Immature natural killer cell (primary cell): ENCODE measurements around the gene HES7. TPM values are rescaled to one million over a fixed set of nuclear protein-coding genes. Genes with fewer than 3 reads are reported as not detected.

Experiments used
- DNase-seq, 3 donors: peaks; one replicate each; pipeline ENCODE4 v3.0.0; 2022; ENCODE audit warnings: mixed read lengths in 1 of 3
- H3K27ac Mint-ChIP-seq, 6 donors: one replicate each; pipeline ENCODE4 v1.8.0; 2020; ENCODE audit warnings: mixed read lengths in 6 of 6, mild to moderate bottlenecking in 5 of 6, inconsistent platforms in 4 of 6, moderate library complexity in 3 of 6
- H3K27me3 Mint-ChIP-seq, 3 donors: one replicate each; pipeline ENCODE4 v1.8.0; 2020 to 2021; ENCODE audit warnings: low read depth in 3 of 3, mild to moderate bottlenecking in 3 of 3, mixed read lengths in 3 of 3, moderate library complexity in 3 of 3, inconsistent platforms in 1 of 3
- H3K36me3 Mint-ChIP-seq, 3 donors: one replicate each; pipeline ENCODE4 v1.8.0; 2020; ENCODE audit warnings: mixed read lengths in 3 of 3, inconsistent platforms in 2 of 3, mild to moderate bottlenecking in 2 of 3
- H3K4me1 Mint-ChIP-seq, 2 donors: one replicate each; pipeline ENCODE4 v1.8.0; 2020; ENCODE audit warnings: inconsistent platforms in 2 of 2, mild to moderate bottlenecking in 2 of 2, mixed read lengths in 2 of 2, moderate library complexity in 1 of 2
- H3K4me3 Mint-ChIP-seq, 5 donors: one replicate each; pipeline ENCODE4 v1.8.0; 2020; ENCODE audit warnings: mild to moderate bottlenecking in 5 of 5, mixed read lengths in 5 of 5, inconsistent platforms in 3 of 5, moderate library complexity in 3 of 5
- H3K9me3 Mint-ChIP-seq, 6 donors: one replicate each; pipeline ENCODE4 v1.8.0; 2020; ENCODE audit warnings: mild to moderate bottlenecking in 6 of 6, mixed read lengths in 6 of 6, inconsistent platforms in 4 of 6, moderate library complexity in 3 of 6
- polyA plus RNA-seq, 3 donors: library from polyadenylated mRNA; unstranded; fragments of 300-500 nt; fragmentation: Illumina TruSeq; gene quantifications; one replicate each; pipeline ENCODE4 v1.2.3, GENCODE V29; 2021

Gene HES7
- polyA plus RNA-seq, 3 donors from 2014 or later = not detected

GRCh38 chr17:8120520-8121406, 3.1 kb downstream of the HES7 start:
- H3K36me3 Mint-ChIP-seq = peaks cover 0 to 3% (median 0%) of the 10 kb centered on the region in 3 donors
- peaks cover 70 to 78% of the 10 kb centered on the region in 2 donors for H3K4me1 Mint-ChIP-seq
- peaks cover 0 to 8% (median 0%) of the 10 kb centered on the region in 6 donors for H3K9me3 Mint-ChIP-seq
- peak overlapping the region; percentile 95 to 99 (median 97) for H3K4me3 Mint-ChIP-seq
- DNase-seq = no peak
- peak overlapping the region; percentile 78 to 99 (median 88) for H3K27ac Mint-ChIP-seq
- peaks cover 55 to 75% (median 69%) of the 10 kb centered on the region in 3 donors for H3K27me3 Mint-ChIP-seq

DNA sequence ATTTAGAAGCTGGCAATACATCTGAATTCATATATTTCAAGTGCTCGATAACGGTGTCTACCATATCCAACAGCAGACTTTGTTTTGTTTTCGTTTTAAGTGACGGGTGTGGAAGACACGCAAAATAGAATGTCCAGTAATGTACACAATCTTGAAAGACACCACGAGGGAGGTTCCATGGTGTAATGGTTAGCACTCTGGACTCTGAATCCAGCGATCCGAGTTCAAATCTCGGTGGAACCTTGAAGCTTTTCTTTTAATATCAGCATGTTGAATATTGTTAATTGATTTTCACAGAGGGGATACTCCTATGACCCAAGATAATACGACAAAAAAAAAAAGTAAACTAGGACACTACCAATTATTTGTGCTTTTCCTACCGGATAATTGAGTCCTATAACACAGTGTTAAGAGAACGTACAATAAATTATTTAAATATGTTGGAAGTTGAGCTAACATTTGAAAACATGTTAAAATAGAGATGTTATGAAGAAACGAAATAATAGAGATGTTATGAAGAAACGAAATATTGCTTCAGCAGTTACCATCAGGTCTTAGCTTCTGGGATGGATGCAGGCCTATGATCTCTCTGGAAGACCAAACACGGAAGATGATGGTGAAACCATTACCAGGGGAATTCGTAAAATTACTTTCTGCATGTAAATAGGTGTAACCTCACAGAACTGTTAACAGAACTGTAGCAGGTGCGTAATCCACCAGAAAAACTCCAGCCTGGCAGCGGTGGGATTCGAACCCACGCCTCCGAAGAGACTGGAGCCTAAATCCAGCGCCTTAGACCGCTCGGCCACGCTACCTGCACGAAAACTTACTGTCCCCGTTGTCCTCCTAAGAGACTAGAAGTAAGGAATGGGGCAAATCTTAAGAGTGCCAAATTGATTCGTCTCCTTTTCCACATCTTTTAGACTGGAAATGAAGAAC, 4.1 kb downstream of the HES7 start:
- Mint-ChIP-seq H3K4me1 (peaks cover 62 to 69% of the 10 kb centered on the region in 2 donors), H3K9me3 (peaks cover 0 to 8% (median 0%) of the 10 kb centered on the region in 6 donors), H3K4me3 (peak overlapping the region; percentile 95 to 99 (median 97)), H3K27ac (peak overlapping the region; percentile 78 to 99 (median 88)), H3K36me3 (peaks cover 0 to 4% (median 3%) of the 10 kb centered on the region in 3 donors), H3K27me3 (peaks cover 47 to 68% (median 62%) of the 10 kb centered on the region in 3 donors)
- peak; percentile 93 to 95 (median 94) for DNase-seq

DNA sequence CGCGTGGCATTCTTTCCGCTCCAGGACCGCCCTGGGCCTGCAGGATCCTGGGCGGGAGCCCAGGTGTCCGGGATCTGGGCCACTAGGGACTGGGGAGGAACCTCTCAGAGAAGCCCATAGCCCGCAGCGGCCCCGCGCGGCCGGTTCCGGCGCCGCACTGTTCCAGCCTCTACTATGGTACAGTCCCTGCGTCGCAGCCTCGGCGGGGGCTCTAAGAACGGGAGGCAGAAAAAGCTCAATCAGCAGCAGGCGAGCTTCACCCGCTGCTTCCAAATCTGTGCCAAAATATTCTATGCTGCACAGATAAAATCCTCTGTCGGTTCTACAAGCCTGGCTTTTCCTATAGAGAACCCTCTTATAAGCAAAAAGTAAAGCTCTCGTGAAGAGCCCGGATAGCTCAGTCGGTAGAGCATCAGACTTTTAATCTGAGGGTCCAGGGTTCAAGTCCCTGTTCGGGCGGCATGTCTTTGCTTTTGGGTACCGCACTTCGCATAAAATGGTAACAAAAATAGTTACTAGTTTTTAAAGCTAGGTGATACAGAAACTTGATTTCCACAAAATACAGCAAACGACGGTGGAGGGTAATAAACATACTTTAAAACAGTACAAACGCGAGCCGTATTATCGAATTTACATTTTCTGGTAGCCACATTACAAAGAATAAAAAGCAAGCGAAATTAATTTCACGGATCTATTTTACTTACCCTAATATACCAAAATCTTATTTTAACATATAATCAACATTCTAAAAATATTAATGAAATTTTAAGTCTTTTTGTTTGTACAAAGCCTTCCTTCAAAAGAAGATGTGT, 4.9 kb downstream of the HES7 start:
- peak overlapping the region; percentile 92 to 99 (median 96) for H3K27ac Mint-ChIP-seq
- H3K4me3 Mint-ChIP-seq = peak overlapping the region; percentile 95 to 99 (median 97)
- DNase-seq = peak; percentile 87 to 90 (median 88)
- peaks cover 0 to 4% (median 3%) of the 10 kb centered on the region in 3 donors for H3K36me3 Mint-ChIP-seq
- H3K9me3 Mint-ChIP-seq = peaks cover 0 to 6% (median 0%) of the 10 kb centered on the region in 6 donors
- H3K4me1 Mint-ChIP-seq = peaks cover 53 to 60% of the 10 kb centered on the region in 2 donors
- H3K27me3 Mint-ChIP-seq = peaks cover 44 to 61% (median 60%) of the 10 kb centered on the region in 3 donors

DNA sequence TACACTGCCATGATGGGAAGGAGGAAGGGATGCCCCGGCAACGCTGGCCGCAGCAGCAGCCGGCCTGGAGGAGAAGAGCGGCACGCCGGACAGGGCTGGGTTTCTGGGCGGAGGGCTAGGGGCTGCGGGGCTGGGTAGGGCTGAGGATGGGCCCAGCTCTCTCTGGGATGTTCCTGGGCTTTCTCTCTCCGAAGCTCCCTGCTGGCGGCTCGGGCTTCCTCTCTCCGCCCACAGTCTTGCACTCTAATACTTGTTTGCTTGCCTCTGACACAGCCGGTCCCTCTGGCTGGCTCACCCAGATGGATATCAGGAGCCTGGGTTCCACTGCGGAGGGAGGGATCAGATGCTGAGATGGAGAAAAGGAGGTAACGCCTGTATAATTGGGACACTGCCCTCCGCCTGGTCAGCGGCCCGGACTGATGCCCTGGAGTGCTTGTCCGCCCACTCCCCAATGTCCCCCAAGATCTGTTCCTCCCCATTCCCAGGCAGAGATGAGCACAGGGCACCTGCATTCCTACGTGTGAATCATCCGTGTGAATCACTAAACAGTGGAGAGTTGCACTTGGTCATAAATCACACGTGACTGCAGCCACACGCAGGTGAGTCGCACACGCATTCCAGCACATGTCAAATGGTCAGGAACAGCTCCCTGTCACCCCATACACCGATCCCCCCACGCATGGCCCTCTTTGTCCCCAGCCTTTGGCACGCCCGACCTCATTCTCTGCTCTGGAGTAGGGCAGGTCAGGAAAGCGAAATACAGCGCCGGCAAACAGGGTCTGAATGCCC, 5.7 kb downstream of the HES7 start, which contains the start of gene ALOXE3:
TSS of gene ALOXE3 (minus strand) at position 535 of the 789 bp plus-strand sequence. CDS start at position 11, 524 bp downstream.
- Mint-ChIP-seq H3K27ac (peak within 1 kb of the TSS; percentile 92 to 99 (median 96)), H3K4me1 (peaks cover 46 to 52% of the 10 kb centered on the region in 2 donors), H3K36me3 (peaks cover 0 to 4% (median 3%) of the 10 kb centered on the region in 3 donors), H3K27me3 (peaks cover 38 to 59% (median 58%) of the 10 kb centered on the region in 3 donors), H3K4me3 (peak within 1 kb of the TSS; percentile 95 to 99 (median 97)), H3K9me3 (peaks cover 0 to 6% (median 0%) of the 10 kb centered on the region in 6 donors)
- DNase-seq = peak in 2 of 3 donors; percentile 7 to 45

DNA sequence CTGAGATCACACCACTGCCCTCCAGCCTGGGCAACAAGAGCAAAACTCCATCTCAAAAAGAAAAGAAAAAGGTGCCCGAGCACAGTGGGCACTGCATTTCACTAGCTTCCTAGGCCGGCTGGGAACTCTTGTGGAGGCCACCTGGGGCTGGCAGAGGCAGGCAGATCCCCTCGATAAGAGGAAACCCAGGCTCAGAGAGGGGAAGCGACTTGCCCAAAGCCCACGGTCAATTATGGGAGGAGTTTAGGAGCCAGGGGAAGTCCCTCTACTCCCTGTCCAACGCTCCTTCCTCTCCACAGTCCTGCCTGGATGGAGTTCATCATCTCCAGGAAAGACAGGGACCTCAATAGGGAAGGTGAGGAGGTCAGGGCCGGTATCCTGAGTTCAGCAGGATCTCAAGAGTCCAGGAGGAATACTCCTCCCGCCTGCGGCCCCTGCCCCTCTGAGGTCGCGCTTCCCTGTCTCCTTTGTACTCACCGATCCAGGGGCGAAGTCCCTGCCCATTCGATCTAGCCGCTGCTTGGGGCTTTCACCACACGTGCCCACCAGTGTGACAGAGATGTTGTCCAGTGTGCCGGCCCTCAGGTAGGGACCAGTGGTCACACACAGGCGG, 6.4 kb downstream of the HES7 start:
- H3K27ac Mint-ChIP-seq = peak overlapping the region in 1 of 6 donors; percentile 96
- peaks cover 36 to 59% (median 53%) of the 10 kb centered on the region in 3 donors for H3K27me3 Mint-ChIP-seq
- DNase-seq = peak in 1 of 3 donors; percentile 5
- H3K4me3 Mint-ChIP-seq = peak overlapping the region; percentile 95 to 99 (median 97)
- H3K36me3 Mint-ChIP-seq = peaks cover 0 to 4% (median 3%) of the 10 kb centered on the region in 3 donors
- H3K4me1 Mint-ChIP-seq = peaks cover 39 to 45% of the 10 kb centered on the region in 2 donors
- peaks cover 0 to 6% (median 0%) of the 10 kb centered on the region in 6 donors for H3K9me3 Mint-ChIP-seq

GRCh38 chr17:8116776-8117175, 7.1 kb downstream of the HES7 start:
- H3K27me3 Mint-ChIP-seq = peaks cover 36 to 59% (median 49%) of the 10 kb centered on the region in 3 donors
- no peak overlapping the region for H3K27ac Mint-ChIP-seq
- no peak for DNase-seq
- peaks cover 0 to 4% (median 3%) of the 10 kb centered on the region in 3 donors for H3K36me3 Mint-ChIP-seq
- H3K9me3 Mint-ChIP-seq = peaks cover 0 to 6% (median 0%) of the 10 kb centered on the region in 6 donors
- peak overlapping the region in 2 of 5 donors; percentile 14 to 97 for H3K4me3 Mint-ChIP-seq
- peaks cover 37 to 42% of the 10 kb centered on the region in 2 donors for H3K4me1 Mint-ChIP-seq

- H3K27me3 Mint-ChIP-seq = peaks cover 10 to 38% (median 14%) of the 10 kb centered on the region in 3 donors
- peaks cover 0 to 4% (median 0%) of the 10 kb centered on the region in 3 donors for H3K36me3 Mint-ChIP-seq
- no peaks in the 10 kb centered on the region for H3K9me3 Mint-ChIP-seq
- H3K4me3 Mint-ChIP-seq = peak overlapping the region in 2 of 5 donors; percentile 24 to 33
- H3K27ac Mint-ChIP-seq = no peak overlapping the region
- H3K4me1 Mint-ChIP-seq = peaks cover 1 to 8% of the 10 kb centered on the region in 2 donors
- no peak for DNase-seq
Observed at GRCh38 chr17:8110907-8111306, 13.0 kb downstream of the HES7 start.

GRCh38 chr17:8110456-8110804, 13.5 kb downstream of the HES7 start:
- no peak overlapping the region for H3K27ac Mint-ChIP-seq
- H3K36me3 Mint-ChIP-seq = peaks cover 0 to 4% (median 0%) of the 10 kb centered on the region in 3 donors
- peaks cover 8 to 36% (median 11%) of the 10 kb centered on the region in 3 donors for H3K27me3 Mint-ChIP-seq
- peak overlapping the region in 2 of 5 donors; percentile 24 to 33 for H3K4me3 Mint-ChIP-seq
- no peak for DNase-seq
- H3K4me1 Mint-ChIP-seq = peaks cover 1 to 8% of the 10 kb centered on the region in 2 donors
- no peaks in the 10 kb centered on the region for H3K9me3 Mint-ChIP-seq

- peaks cover 1 to 8% of the 10 kb centered on the region in 2 donors for H3K4me1 Mint-ChIP-seq
- H3K4me3 Mint-ChIP-seq = no peak overlapping the region
- DNase-seq = peak; percentile 58 to 67 (median 66)
- H3K36me3 Mint-ChIP-seq = no peaks in the 10 kb centered on the region
- H3K27ac Mint-ChIP-seq = no peak overlapping the region
- no peaks in the 10 kb centered on the region for H3K9me3 Mint-ChIP-seq
- H3K27me3 Mint-ChIP-seq = peaks cover 8 to 34% (median 14%) of the 10 kb centered on the region in 3 donors
Observed at GRCh38 chr17:8109661-8110455, 14.0 kb downstream of the HES7 start.

GRCh38 chr17:8108972-8109660, 14.8 kb downstream of the HES7 start:
- H3K27me3 Mint-ChIP-seq = peaks cover 7 to 28% (median 14%) of the 10 kb centered on the region in 3 donors
- no peaks in the 10 kb centered on the region for H3K9me3 Mint-ChIP-seq
- H3K4me3 Mint-ChIP-seq = no peak overlapping the region
- H3K27ac Mint-ChIP-seq = no peak overlapping the region
- no peaks in the 10 kb centered on the region for H3K36me3 Mint-ChIP-seq
- H3K4me1 Mint-ChIP-seq = peaks cover 1 to 8% of the 10 kb centered on the region in 2 donors
- no peak for DNase-seq
